ENCODE measurements around the gene CLDN8. TPM values are rescaled to one million over a fixed set of nuclear protein-coding genes. Genes with fewer than 3 reads are reported as not detected.

The CLDN8 gene
- total and polyA plus RNA-seq, 10 of the 15 experiments (the other 5 are each of a cell fraction or from before 2014, with no cell fraction given), result not detected

DNA sequence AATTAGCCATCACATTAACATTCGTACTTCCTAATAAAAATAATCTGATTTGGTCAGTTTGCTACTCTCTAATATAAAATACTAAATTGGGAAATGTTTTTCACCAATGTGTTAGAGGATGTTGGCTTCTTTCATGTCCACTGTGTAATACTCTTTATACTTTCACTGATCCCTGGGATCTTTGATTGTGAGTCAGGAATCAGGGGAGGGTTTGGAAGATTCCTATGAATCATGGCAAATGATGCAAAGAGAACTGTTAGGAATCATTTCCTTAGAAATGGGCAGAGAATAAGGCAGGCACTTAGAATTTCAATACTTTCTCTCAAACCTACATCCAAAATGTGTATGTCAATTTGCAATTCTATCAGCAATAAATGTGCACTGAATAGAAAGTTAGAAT lies 35.9 kb upstream of the CLDN8 start:
- Histone ChIP-seq H3K79me2 (ENCODE audit: control insufficient read depth, insufficient read depth, low read length) (no peaks in the 10 kb centered on the region), H3K9ac (ENCODE audit: control insufficient read depth, insufficient read depth, low read length) (no peak overlapping the region), H3K9me3 (replicated peaks; ENCODE audit: control insufficient read depth, insufficient read depth, low read length) (no peaks in the 10 kb centered on the region), H3K36me3 (ENCODE audit: control insufficient read depth in 2 of 2, insufficient read depth in 2 of 2, low read length in 1 of 2) (no peaks in the 10 kb centered on the region), H2AFZ (ENCODE audit: control insufficient read depth, low read depth, low read length) (no peak overlapping the region), H3K27ac (ENCODE audit: control insufficient read depth, insufficient read depth) (no peak overlapping the region), H4K20me1 (ENCODE audit: control insufficient read depth, insufficient read depth) (no peaks in the 10 kb centered on the region), H3K4me3 (no peak overlapping the region), H3K4me2 (ENCODE audit: control insufficient read depth, insufficient read depth) (no peak overlapping the region), H3K27me3 (replicated peaks in 1 of 2; ENCODE audit: control insufficient read depth in 2 of 2, insufficient read depth in 2 of 2, low read length in 1 of 2) (no peaks in the 10 kb centered on the region), H3K4me1 (ENCODE audit: control insufficient read depth, insufficient read depth, low read length) (no peaks in the 10 kb centered on the region)
- SMC1A ChIA-PET (ENCODE audit: uncharacterized antibody, unreplicated experiment), result no interaction called here
- FAIRE-seq (no peak), DNase-seq (ENCODE audit: low read depth, low spot score) (no peak), ATAC-seq (no peak)
- intact Hi-C loops (cut with micrococcal nuclease; ENCODE audit: unreplicated experiment) (no loop called here), in situ Hi-C loops (cut with MboI) (loop anchor here (10.0 kb wide), 1 partner anchor 63 kb away; no protein-coding TSS in a partner anchor)
- RAD21 ChIA-PET (ENCODE audit: unreplicated experiment), result no interaction called here
- TF ChIP-seq MTA3 (IDR thresholded peaks at IDR 0.05; ENCODE audit: borderline replicate concordance, low read length) (no peak), YY1 (IDR thresholded peaks at IDR 0.05; ENCODE audit: low read depth, low read length) (no peak), RCOR1 (conservative IDR thresholded peaks at IDR 0.05; ENCODE audit: low read depth, low read length) (no peak), BCL11A (IDR thresholded peaks at IDR 0.05; ENCODE audit: low read depth, low read length) (no peak), EGR1 (IDR thresholded peaks at IDR 0.05; ENCODE audit: borderline replicate concordance in 1 of 2, low read depth in 2 of 2, low read length in 2 of 2) (no peak), CREM (IDR thresholded peaks at IDR 0.05; ENCODE audit: low read depth) (no peak), POLR2A (IDR thresholded peaks at IDR 0.05; ENCODE audit: low read depth, low read length) (no peak), RUNX3 (IDR thresholded peaks at IDR 0.05; ENCODE audit: low read length) (no peak), ZNF274 (IDR thresholded peaks at IDR 0.05; ENCODE audit: insufficient read depth, insufficient read length) (no peak), CREB1 (IDR thresholded peaks at IDR 0.05; ENCODE audit: low read depth) (no peak), ZNF24 (IDR thresholded peaks at IDR 0.05) (no peak), HCFC1 (IDR thresholded peaks at IDR 0.05; ENCODE audit: low read length) (no peak), ZNF384 (IDR thresholded peaks at IDR 0.05; ENCODE audit: borderline replicate concordance, low read depth, low read length) (no peak), DPF2 (IDR thresholded peaks at IDR 0.05) (no peak), SRF (IDR thresholded peaks at IDR 0.05; ENCODE audit: low read depth in 2 of 2, low read length in 2 of 2) (no peak), HDGF (IDR thresholded peaks at IDR 0.05) (no peak), GABPA (IDR thresholded peaks at IDR 0.05; ENCODE audit: low read depth) (no peak), MEF2B (IDR thresholded peaks at IDR 0.05; ENCODE audit: partially characterized antibody, poor library complexity, severe bottlenecking) (no peak), POLR2AphosphoS5 (IDR thresholded peaks at IDR 0.05; ENCODE audit: low read length) (no peak), SREBF1 (IDR thresholded peaks at IDR 0.05; ENCODE audit: low read length) (no peak)
- 0% methylated on average over 1 of the region's 1 CpG for WGBS (ENCODE audit: insufficient coverage, insufficient replicate concordance, low lambda C conversion rate, missing lambda C conversion rate)
- CTCF ChIA-PET, result no interaction called here
- BruUV-seq (replicated peaks), result no TSS peak
- POLR2A ChIA-PET, result no interaction called here
